ENCODE measurements around the gene NLRP6. TPM values are rescaled to one million over a fixed set of nuclear protein-coding genes. Genes with fewer than 3 reads are reported as not detected.

NLRP6 gene
- polyA plus RNA-seq, 1 of the 3 experiments (the other 2 are of a cell fraction) = not detected

- TF ChIP-seq YY1 (IDR thresholded peaks at IDR 0.05; ENCODE audit: low read depth) (no peak), GATA2 (CRISPR knock-in tag; IDR thresholded peaks at IDR 0.05) (no peak), GABPA (IDR thresholded peaks at IDR 0.05; ENCODE audit: low read depth) (no peak), RAD21 (IDR thresholded peaks at IDR 0.05; ENCODE audit: low read length) (no peak), JUND (IDR thresholded peaks at IDR 0.05) (no peak), SMC3 (IDR thresholded peaks at IDR 0.05; ENCODE audit: low read depth, low read length) (no peak)
Observed at GRCh38 chr11:303363-303762, 25.2 kb downstream of the NLRP6 start (continued).

- H2AFZ ChIP-seq (ENCODE audit: low read depth) = no peak overlapping the region
- no peaks in the 10 kb centered on the region for H4K20me1 ChIP-seq (ENCODE audit: insufficient read depth)
- TF ChIP-seq RFX5 (IDR thresholded peaks at IDR 0.05; ENCODE audit: low read length) (no peak), MXI1 (IDR thresholded peaks at IDR 0.05; ENCODE audit: low read depth, low read length) (no peak), TAF1 (IDR thresholded peaks at IDR 0.05; ENCODE audit: borderline replicate concordance, low read depth, low read length) (no peak), SMC3 (IDR thresholded peaks at IDR 0.05; ENCODE audit: low read depth, low read length) (no peak), MEF2A (IDR thresholded peaks at IDR 0.05; ENCODE audit: borderline replicate concordance, low read depth) (no peak), RXRA (IDR thresholded peaks at IDR 0.05; ENCODE audit: borderline replicate concordance, low read depth) (no peak), NRF1 (IDR thresholded peaks at IDR 0.05; ENCODE audit: low read depth, low read length) (no peak)
- TF ChIP-seq, protein P1, sequence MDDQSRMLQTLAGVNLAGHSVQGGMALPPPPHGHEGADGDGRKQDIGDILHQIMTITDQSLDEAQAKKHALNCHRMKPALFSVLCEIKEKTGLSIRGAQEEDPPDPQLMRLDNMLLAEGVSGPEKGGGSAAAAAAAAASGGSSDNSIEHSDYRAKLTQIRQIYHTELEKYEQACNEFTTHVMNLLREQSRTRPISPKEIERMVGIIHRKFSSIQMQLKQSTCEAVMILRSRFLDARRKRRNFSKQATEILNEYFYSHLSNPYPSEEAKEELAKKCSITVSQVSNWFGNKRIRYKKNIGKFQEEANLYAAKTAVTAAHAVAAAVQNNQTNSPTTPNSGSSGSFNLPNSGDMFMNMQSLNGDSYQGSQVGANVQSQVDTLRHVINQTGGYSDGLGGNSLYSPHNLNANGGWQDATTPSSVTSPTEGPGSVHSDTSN (IDR thresholded peaks at IDR 0.05) = no peak
- TF ChIP-seq, protein P2, sequence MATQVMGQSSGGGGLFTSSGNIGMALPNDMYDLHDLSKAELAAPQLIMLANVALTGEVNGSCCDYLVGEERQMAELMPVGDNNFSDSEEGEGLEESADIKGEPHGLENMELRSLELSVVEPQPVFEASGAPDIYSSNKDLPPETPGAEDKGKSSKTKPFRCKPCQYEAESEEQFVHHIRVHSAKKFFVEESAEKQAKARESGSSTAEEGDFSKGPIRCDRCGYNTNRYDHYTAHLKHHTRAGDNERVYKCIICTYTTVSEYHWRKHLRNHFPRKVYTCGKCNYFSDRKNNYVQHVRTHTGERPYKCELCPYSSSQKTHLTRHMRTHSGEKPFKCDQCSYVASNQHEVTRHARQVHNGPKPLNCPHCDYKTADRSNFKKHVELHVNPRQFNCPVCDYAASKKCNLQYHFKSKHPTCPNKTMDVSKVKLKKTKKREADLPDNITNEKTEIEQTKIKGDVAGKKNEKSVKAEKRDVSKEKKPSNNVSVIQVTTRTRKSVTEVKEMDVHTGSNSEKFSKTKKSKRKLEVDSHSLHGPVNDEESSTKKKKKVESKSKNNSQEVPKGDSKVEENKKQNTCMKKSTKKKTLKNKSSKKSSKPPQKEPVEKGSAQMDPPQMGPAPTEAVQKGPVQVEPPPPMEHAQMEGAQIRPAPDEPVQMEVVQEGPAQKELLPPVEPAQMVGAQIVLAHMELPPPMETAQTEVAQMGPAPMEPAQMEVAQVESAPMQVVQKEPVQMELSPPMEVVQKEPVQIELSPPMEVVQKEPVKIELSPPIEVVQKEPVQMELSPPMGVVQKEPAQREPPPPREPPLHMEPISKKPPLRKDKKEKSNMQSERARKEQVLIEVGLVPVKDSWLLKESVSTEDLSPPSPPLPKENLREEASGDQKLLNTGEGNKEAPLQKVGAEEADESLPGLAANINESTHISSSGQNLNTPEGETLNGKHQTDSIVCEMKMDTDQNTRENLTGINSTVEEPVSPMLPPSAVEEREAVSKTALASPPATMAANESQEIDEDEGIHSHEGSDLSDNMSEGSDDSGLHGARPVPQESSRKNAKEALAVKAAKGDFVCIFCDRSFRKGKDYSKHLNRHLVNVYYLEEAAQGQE (IDR thresholded peaks at IDR 0.05; ENCODE audit: low read depth, low read length) = no peak
- 83% methylated on average over 44 of the region's 52 CpGs for WGBS (ENCODE audit: low lambda C conversion rate)
- no peaks in the 10 kb centered on the region for H3K27me3 ChIP-seq (ENCODE audit: insufficient read depth)
- no peak overlapping the region for H3K27ac ChIP-seq (ENCODE audit: low read depth in 2 of 2, low read length in 1 of 2)
- H3K36me3 ChIP-seq (replicated peaks in 1 of 2; ENCODE audit: control insufficient read depth in 1 of 2, insufficient read depth in 2 of 2, low read length in 1 of 2) = no peaks in the 10 kb centered on the region
- H3K9me3 ChIP-seq = no peaks in the 10 kb centered on the region
- CTCF ChIA-PET = interaction anchor here (0.9 to 3.3 kb wide), 7 partner anchors 13 to 105 kb away, joined by 3 to 24 read pairs (median 4); no protein-coding TSS in a partner anchor
- no peaks in the 10 kb centered on the region for H3K9me2 ChIP-seq
- POLR2A ChIA-PET = no interaction called here
- H3K4me2 ChIP-seq = no peak overlapping the region
- peaks cover 4% of the 10 kb centered on the region for H3F3A ChIP-seq (replicated peaks; ENCODE audit: insufficient read depth)
- peaks cover 0 to 3% of the 10 kb centered on the region in 2 experiments; a peak in 1 of 4 replicates for H3K4me1 ChIP-seq (ENCODE audit: control insufficient read depth in 1 of 2, insufficient read depth in 2 of 2, low read depth in 1 of 2, low read length in 1 of 2)
- H3K9ac ChIP-seq = no peak overlapping the region
- H3K79me2 ChIP-seq (ENCODE audit: insufficient read depth) = peaks cover under 1% of the 10 kb centered on the region; the same call in 1 of the 2 replicates
- no peak overlapping the region for H3K4me3 ChIP-seq (ENCODE audit: low read depth in 2 of 2, low read length in 1 of 2)
- no peak for DNase-seq
Observed at GRCh38 chr11:304061-304506, 25.9 kb downstream of the NLRP6 start.

All from SK-N-SH (cell line).